Neural cell (in vitro differentiated cells): ENCODE data around the gene DNPEP. TPM values are rescaled to one million over a fixed set of nuclear protein-coding genes. Genes with fewer than 3 reads are reported as not detected.

ENCODE experiments used
- H2AFZ ChIP-seq: fragments of 200-600, 300-800 bp; sonication (generic), shearing (Covaris generic); 2 replicates; pipeline ENCODE4 v1.6.0; 2014; ENCODE audit warnings: low read depth, mild to moderate bottlenecking, antibody characterized with exemption, low read length, moderate library complexity
- H3F3A ChIP-seq: fragments of 200-600 bp; shearing (Covaris generic); 2 replicates; pipeline ENCODE4 v1.6.1; 2016; ENCODE audit warnings: mild to moderate bottlenecking, moderate library complexity, mixed read lengths, antibody characterized with exemption, low read length; ENCODE audit not compliant: insufficient read depth, poor library complexity, severe bottlenecking
- H3K27ac ChIP-seq: fragments of 200-600, 300-800 bp; sonication (generic), shearing (Covaris generic); 2 replicates; pipeline ENCODE4 v1.5.1; 2014; ENCODE audit warnings: mild to moderate bottlenecking, low read length, moderate library complexity
- H3K27me3 ChIP-seq: fragments of 300-800, 200-600 bp; sonication (generic), shearing (Covaris generic); 2 replicates; pipeline ENCODE4 v1.6.0; 2014; ENCODE audit warnings: mild to moderate bottlenecking, low read depth, low read length, moderate library complexity; ENCODE audit not compliant: insufficient read depth
- H3K36me3 ChIP-seq: fragments of 300-800, 200-600 bp; sonication (generic), shearing (Covaris generic); 2 replicates; pipeline ENCODE4 v1.5.1; 2014; ENCODE audit warnings: mild to moderate bottlenecking, antibody characterized with exemption, low read length, moderate library complexity; ENCODE audit not compliant: insufficient read depth
- H3K4me2 ChIP-seq: fragments of 300-800, 200-600 bp; sonication (generic), shearing (Covaris generic); 2 replicates; pipeline ENCODE4 v1.6.0; 2014; ENCODE audit warnings: mild to moderate bottlenecking, low read length
- H3K4me3 ChIP-seq: fragments of 300-800, 200-600 bp; sonication (generic), shearing (Covaris generic); 2 replicates; pipeline ENCODE4 v1.5.1; 2014; ENCODE audit warnings: mild to moderate bottlenecking, low read length, moderate library complexity
- H3K79me2 ChIP-seq: fragments of 200-600 bp; shearing (Covaris generic); replicated peaks from 2 replicates; pipeline ENCODE4 v1.6.0; 2014; ENCODE audit warnings: mild to moderate bottlenecking, low read length, moderate library complexity; ENCODE audit not compliant: insufficient read depth
- H3K9ac ChIP-seq: fragments of 300-800, 200-600 bp; sonication (generic), shearing (Covaris generic); 2 replicates; pipeline ENCODE4 v1.6.1; 2016; ENCODE audit warnings: mild to moderate bottlenecking, low read length, mixed read lengths
- H3K9me2 ChIP-seq: fragments of 200-600 bp; shearing (Covaris generic); 2 replicates; pipeline ENCODE4 v1.6.1; 2016; ENCODE audit warnings: mild to moderate bottlenecking, low read length, mixed read lengths; ENCODE audit not compliant: insufficient read depth
- H3K9me3 ChIP-seq: fragments of 200-600, 300-800 bp; sonication (generic), shearing (Covaris generic); 2 replicates; pipeline ENCODE4 v1.6.1; 2016; ENCODE audit warnings: mild to moderate bottlenecking, mixed run types, low read length, moderate library complexity, mixed read lengths
- H4K20me1 ChIP-seq: fragments of 200-600 bp; shearing (Covaris generic); 2 replicates; pipeline ENCODE4 v1.6.1; 2016; ENCODE audit warnings: mild to moderate bottlenecking, mixed run types; ENCODE audit not compliant: insufficient read depth
- EP300 ChIP-seq: fragments of 450-650 bp; conservative IDR thresholded peaks from 2 replicates; pipeline ENCODE4 v1.6.1; 2014; ENCODE audit warnings: antibody characterized with exemption, mild to moderate bottlenecking, moderate library complexity; ENCODE audit not compliant: poor library complexity, severe bottlenecking
- EZH2 ChIP-seq: fragments of 200-600, 300-800 bp; shearing (Covaris generic), sonication (generic); IDR thresholded peaks from 2 replicates; pipeline ENCODE4 v1.6.1; 2014; ENCODE audit warnings: antibody characterized with exemption, low read length, borderline replicate concordance, mild to moderate bottlenecking; ENCODE audit not compliant: insufficient read depth, poor library complexity, severe bottlenecking
- MXI1 ChIP-seq: fragments of 450-650 bp; conservative IDR thresholded peaks from 2 replicates; pipeline ENCODE4 v1.6.1; 2014; ENCODE audit warnings: antibody characterized with exemption, mild to moderate bottlenecking; ENCODE audit not compliant: poor library complexity, severe bottlenecking
- POLR2AphosphoS5 ChIP-seq: IDR thresholded peaks from 2 replicates; pipeline ENCODE4 v1.6.1; 2012
- RAD21 ChIP-seq: fragments of 450-650 bp; conservative IDR thresholded peaks from 2 replicates; pipeline ENCODE4 v1.6.1; 2014; ENCODE audit warnings: antibody characterized with exemption, mild to moderate bottlenecking, moderate library complexity
- SMC3 ChIP-seq: fragments of 450-650 bp; conservative IDR thresholded peaks from 2 replicates; pipeline ENCODE4 v1.6.1; 2014; ENCODE audit warnings: antibody characterized with exemption, mild to moderate bottlenecking, moderate library complexity; ENCODE audit not compliant: poor library complexity
- TAF1 ChIP-seq: IDR thresholded peaks from 2 replicates; pipeline ENCODE4 v1.6.1; 2012; ENCODE audit warnings: low read depth
- polyA plus RNA-seq: library from polyadenylated mRNA; depleted of rRNA; stranded (reverse); fragments of >200 nt; gene quantifications from 2 replicates; pipeline ENCODE4 v1.2.3, GENCODE V29; 2014
- TF ChIP-seq, protein P1 (sequence below): fragments of 450-650 bp; IDR thresholded peaks from 2 replicates; pipeline ENCODE4 v1.5.1; 2014; ENCODE audit warnings: antibody characterized with exemption, mild to moderate bottlenecking, moderate library complexity; ENCODE audit not compliant: poor library complexity, severe bottlenecking
- TF ChIP-seq, protein P2 (sequence below): IDR thresholded peaks from 2 replicates; pipeline ENCODE4 v1.6.1; 2012; ENCODE audit warnings: borderline replicate concordance

Gene DNPEP
- polyA plus RNA-seq, 1 donor from 2014 or later, result 11.9 TPM

- Histone ChIP-seq H2AFZ (no peak overlapping the region), H3K27ac (no peak overlapping the region), H3F3A (no peaks in the 10 kb centered on the region), H3K9me2 (no peaks in the 10 kb centered on the region), H3K9me3 (no peaks in the 10 kb centered on the region), H4K20me1 (no peaks in the 10 kb centered on the region), H3K9ac (no peak overlapping the region), H3K36me3 (no peaks in the 10 kb centered on the region), H3K79me2 (no peaks in the 10 kb centered on the region), H3K27me3 (peaks cover 32% of the 10 kb centered on the region), H3K4me3 (no peak overlapping the region), H3K4me2 (no peak overlapping the region)
- no peak for TF ChIP-seq MXI1
- no peak for TF ChIP-seq TAF1
- no peak for TF ChIP-seq EP300
- TF ChIP-seq, protein P1, sequence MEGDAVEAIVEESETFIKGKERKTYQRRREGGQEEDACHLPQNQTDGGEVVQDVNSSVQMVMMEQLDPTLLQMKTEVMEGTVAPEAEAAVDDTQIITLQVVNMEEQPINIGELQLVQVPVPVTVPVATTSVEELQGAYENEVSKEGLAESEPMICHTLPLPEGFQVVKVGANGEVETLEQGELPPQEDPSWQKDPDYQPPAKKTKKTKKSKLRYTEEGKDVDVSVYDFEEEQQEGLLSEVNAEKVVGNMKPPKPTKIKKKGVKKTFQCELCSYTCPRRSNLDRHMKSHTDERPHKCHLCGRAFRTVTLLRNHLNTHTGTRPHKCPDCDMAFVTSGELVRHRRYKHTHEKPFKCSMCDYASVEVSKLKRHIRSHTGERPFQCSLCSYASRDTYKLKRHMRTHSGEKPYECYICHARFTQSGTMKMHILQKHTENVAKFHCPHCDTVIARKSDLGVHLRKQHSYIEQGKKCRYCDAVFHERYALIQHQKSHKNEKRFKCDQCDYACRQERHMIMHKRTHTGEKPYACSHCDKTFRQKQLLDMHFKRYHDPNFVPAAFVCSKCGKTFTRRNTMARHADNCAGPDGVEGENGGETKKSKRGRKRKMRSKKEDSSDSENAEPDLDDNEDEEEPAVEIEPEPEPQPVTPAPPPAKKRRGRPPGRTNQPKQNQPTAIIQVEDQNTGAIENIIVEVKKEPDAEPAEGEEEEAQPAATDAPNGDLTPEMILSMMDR, result no peak
- no peak for TF ChIP-seq RAD21
- no peak for TF ChIP-seq EZH2
- no peak for TF ChIP-seq POLR2AphosphoS5
- no peak for TF ChIP-seq SMC3
Observed at GRCh38 chr2:219435701-219436100, 48.0 kb upstream of the DNPEP start.

DNA sequence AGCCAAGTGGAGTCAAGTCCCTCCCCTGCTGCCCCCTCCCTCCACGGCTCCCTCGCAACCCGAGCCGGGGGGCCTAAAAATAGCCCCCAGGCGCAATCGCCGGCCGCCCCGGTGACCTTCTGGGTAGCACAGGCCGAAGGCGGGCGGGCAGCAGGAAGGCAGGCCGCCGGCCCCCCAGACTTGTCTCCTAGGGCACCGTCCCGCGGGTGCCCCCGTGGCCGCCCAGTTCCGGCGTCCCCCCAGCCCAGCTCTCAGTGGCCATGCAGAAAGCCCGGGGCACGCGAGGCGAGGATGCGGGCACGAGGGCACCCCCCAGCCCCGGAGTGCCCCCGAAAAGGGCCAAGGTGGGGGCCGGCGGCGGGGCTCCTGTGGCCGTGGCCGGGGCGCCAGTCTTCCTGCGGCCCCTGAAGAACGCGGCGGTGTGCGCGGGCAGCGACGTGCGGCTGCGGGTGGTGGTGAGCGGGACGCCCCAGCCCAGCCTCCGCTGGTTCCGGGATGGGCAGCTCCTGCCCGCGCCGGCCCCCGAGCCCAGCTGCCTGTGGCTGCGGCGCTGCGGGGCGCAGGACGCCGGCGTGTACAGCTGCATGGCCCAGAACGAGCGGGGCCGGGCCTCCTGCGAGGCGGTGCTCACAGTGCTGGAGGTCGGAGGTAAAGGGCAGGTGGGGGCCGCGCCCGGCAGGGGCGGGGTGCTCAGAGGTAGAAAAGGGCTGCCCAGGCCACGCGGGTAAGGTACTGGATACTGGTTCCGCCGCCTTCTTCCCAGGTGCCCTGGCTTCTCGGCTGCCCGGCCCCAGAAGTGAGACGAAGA, 47.2 kb upstream of the DNPEP start, which contains the start of gene SPEG:
TSS of gene SPEG (plus strand) at position 126 of the 808 bp plus-strand sequence. CDS start at position 261, 135 bp downstream.
- no peak within 1 kb of the TSS for H3K9ac ChIP-seq
- H3K4me2 ChIP-seq, result no peak within 1 kb of the TSS
- H3K27ac ChIP-seq, result no peak within 1 kb of the TSS
- peaks cover 32% of the 10 kb centered on the region for H3K27me3 ChIP-seq
- no peaks in the 10 kb centered on the region for H4K20me1 ChIP-seq
- no peaks in the 10 kb centered on the region for H3K9me3 ChIP-seq
- no peaks in the 10 kb centered on the region for H3K79me2 ChIP-seq
- no peak within 1 kb of the TSS for H2AFZ ChIP-seq
- no peaks in the 10 kb centered on the region for H3F3A ChIP-seq
- TF ChIP-seq EZH2 (no peak), MXI1 (no peak), EP300 (no peak), TAF1 (no peak), RAD21 (no peak), POLR2AphosphoS5 (no peak), SMC3 (no peak)
- TF ChIP-seq, protein P2, sequence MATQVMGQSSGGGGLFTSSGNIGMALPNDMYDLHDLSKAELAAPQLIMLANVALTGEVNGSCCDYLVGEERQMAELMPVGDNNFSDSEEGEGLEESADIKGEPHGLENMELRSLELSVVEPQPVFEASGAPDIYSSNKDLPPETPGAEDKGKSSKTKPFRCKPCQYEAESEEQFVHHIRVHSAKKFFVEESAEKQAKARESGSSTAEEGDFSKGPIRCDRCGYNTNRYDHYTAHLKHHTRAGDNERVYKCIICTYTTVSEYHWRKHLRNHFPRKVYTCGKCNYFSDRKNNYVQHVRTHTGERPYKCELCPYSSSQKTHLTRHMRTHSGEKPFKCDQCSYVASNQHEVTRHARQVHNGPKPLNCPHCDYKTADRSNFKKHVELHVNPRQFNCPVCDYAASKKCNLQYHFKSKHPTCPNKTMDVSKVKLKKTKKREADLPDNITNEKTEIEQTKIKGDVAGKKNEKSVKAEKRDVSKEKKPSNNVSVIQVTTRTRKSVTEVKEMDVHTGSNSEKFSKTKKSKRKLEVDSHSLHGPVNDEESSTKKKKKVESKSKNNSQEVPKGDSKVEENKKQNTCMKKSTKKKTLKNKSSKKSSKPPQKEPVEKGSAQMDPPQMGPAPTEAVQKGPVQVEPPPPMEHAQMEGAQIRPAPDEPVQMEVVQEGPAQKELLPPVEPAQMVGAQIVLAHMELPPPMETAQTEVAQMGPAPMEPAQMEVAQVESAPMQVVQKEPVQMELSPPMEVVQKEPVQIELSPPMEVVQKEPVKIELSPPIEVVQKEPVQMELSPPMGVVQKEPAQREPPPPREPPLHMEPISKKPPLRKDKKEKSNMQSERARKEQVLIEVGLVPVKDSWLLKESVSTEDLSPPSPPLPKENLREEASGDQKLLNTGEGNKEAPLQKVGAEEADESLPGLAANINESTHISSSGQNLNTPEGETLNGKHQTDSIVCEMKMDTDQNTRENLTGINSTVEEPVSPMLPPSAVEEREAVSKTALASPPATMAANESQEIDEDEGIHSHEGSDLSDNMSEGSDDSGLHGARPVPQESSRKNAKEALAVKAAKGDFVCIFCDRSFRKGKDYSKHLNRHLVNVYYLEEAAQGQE, result no peak
- TF ChIP-seq, protein P1, result no peak
- no peak within 1 kb of the TSS for H3K4me3 ChIP-seq
- H3K36me3 ChIP-seq, result no peaks in the 10 kb centered on the region
- no peaks in the 10 kb centered on the region for H3K9me2 ChIP-seq
